ENCODE data around the gene LSS.
"Not testable (repeated sequence)": the region's sequence is repeated elsewhere in the genome, so short reads cannot be mapped to it uniquely, and the experiment has no call there.

LSS gene

DNA sequence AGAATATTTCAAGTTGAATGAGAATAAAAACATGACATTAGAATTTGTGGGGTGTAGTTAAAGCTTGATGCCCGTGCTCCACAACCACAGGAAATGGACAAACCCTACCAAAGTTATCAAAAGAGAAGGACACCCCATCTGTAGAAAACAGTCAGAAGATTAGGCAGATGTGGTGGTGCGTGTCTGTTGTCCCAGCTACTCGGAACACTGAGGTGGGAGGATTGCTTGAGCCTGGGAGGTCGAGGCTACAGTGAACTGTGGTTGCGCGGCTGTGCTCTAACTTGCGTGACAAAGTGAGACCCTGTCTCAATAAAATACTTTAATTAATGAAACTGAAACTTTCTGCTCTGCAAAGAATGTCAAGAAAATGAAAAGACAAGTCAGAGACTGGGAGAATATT lies 42.9 kb downstream of the LSS start:
- no peak for DNase-seq (ENCODE audit: low read depth)

- DNase-seq (ENCODE audit: low read depth), result peak; percentile 52
Observed at GRCh38 chr21:46184625-46185555, 43.7 kb downstream of the LSS start.

DNA sequence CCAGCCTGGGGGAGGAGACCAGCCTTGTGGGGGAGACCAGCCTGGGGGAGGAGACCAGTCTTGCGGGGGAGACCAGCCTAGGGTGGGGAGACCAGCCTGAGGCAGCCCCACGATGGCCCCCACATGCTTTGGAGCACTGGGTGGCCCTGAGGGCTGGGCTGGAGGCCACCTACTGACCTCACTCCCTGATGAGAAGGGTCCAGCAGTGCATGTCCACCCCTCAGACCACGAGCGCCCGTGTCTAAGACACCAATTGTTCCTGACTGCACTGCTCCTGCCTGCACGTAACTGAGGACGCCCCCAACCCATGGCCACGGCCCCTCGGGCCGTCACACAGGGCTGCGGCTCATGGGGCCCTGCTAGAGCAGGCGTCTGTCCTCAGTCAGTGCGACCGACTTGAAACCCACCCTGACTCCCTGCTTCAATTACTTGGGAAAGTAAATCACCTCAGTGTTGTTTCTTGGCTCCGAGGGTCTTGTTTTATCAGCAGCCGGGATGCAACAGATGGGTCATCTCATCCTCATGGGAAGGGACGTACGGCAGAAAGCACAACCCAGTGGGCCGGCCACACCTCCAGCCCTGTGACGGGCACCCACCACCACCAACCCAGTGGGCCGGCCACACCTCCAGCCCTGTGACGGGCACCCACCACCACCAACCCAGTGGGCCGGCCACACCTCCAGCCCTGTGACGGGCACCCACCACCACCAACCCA lies 44.5 kb downstream of the LSS start, which contains the start of gene SPATC1L:
Gene SPATC1L, minus strand, starts transcription at position 550 of the 715 bp plus-strand sequence. CDS start 1,643 bp downstream, outside the sequence.
- peak; percentile 35 for DNase-seq (ENCODE audit: low read depth)

- not testable (repeated sequence) for DNase-seq (ENCODE audit: low read depth)
Observed at GRCh38 chr21:46183337-46183909, 45.2 kb downstream of the LSS start.

- DNase-seq (ENCODE audit: low read depth), result no peak
Observed at GRCh38 chr21:46182548-46183336, 45.8 kb downstream of the LSS start.

DNA sequence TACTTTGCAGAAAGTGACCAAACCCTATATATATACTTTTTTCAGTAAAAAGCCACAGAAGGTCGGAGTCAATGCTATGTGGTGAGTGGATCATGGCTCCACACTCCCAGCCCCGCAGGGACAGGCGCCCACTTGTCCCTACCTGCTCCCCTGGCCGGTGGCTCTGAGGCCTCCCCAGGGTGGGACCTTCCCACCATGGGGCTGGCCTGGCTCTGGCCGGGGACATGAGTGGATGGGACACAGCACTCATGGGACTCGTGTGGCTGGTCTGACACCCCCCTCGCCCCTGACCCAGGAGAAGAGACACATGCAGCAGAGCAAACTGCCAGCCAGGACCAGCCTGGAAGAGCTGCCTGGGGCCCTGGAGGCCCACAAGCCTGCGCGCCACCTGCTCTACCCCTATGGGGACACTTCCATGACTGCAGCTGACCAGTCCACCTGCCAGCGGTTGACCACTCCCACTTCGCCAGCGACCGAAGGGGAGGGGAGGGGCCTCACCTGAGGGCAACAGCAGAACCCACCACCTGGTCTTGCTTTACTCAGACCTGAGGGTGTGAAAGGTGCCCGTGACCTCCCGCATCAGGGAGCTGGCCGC lies 46.5 kb downstream of the LSS start:
- DNase-seq (ENCODE audit: low read depth), result no peak

DNA sequence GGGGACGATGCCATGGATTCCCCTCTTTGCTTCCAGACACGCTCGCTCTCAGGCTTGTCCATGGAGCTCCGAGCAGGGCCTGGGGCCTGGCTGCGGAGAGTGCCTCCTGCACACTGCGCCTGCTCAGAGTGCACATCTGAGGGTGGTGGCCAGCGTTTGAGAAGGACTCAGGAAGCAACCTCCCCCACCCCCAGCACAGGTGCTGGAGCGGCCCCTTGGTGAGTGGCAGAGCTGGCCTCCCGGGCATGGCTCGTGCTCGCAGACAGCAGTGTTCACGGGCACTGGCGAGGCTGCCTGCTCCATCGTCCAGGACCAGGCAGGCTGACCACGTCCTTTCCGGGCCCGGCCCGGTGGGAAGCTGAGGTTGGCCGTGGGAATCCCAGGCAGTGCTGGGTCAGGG lies 47.1 kb downstream of the LSS start:
- DNase-seq (ENCODE audit: low read depth), result no peak

DNA sequence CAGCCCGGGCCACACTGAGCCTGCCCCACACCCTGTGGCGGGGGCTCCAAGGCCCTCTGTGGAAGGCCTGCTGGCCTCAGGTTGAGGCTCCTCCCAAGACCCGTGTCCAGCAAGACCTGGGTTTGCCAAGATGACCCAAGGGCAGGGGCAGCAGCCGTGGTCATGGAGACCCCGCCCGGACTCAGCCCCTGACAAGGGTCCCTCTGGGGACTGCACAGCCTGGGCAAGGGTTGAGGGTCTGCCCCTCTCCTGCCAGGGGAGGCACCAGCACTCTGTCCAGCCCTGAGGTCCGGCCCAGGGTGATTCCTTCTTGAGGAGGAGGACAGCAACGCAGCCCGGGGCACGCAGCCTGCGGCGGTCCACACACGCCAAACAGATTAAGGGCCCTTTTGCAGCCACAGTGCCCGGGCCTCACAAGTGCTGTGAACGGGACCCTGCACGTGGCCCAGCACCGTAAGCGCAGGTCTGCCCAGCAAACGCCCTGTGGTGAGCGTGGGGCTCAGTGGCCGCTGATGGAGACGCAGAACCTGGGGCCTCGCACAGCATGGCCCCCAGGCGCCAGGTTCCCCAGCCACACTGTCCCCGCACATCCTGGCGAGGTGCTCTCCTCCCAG lies 47.7 kb downstream of the LSS start:
- no peak for DNase-seq (ENCODE audit: low read depth)

DNA sequence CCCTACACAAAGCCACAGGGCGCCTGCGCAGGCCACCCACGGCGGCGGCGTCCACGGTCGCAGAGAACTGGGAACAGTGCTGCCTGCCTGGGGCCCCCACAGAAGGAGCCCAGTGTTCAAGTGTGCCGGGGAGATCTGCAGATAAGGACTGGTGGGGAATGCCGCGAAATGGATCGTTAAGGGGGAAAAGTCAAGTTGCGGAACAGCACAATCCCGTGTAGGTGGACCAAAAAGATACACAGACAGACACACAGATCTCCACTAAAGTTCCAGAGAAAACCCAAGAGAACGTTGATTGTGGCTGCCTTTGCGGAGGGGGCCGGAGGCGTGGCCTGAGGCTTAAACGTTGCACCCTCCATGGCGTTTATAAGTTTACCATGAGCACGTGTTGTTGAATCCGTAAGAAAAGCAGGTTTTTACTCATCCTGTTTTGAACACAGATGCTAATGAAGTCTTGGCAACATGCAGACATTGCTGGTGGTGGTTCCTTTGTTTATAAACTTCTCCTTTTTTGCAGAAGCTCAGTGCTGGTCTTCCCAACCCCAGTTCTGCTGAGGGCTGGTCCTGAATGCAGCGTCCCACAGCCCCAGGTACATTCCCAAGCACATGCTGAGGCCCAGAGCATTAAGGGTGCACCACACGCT lies 48.4 kb downstream of the LSS start:
- no peak for DNase-seq (ENCODE audit: low read depth)

DNA sequence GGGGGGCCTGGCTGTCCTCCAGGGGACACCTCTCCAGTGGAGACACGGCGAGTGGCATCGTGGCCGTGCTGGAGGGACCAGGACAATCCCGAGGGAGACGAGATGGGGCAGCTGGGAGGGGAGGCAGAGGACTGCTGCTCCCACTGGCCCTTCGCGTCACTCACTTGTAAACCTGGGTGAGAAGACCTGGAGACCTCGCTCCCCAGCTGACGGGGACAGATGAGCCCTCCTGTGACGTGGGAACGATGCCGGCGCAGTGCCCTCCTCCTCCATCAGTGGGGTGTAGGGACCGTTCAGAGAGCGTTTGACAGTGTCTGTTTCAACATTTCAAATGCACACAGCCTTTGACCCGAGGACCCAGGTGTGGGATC lies 48.9 kb downstream of the LSS start:
- no peak for DNase-seq (ENCODE audit: low read depth)

- no peak for DNase-seq (ENCODE audit: low read depth)
Observed at GRCh38 chr21:46178961-46179360, 49.6 kb downstream of the LSS start.

DNA sequence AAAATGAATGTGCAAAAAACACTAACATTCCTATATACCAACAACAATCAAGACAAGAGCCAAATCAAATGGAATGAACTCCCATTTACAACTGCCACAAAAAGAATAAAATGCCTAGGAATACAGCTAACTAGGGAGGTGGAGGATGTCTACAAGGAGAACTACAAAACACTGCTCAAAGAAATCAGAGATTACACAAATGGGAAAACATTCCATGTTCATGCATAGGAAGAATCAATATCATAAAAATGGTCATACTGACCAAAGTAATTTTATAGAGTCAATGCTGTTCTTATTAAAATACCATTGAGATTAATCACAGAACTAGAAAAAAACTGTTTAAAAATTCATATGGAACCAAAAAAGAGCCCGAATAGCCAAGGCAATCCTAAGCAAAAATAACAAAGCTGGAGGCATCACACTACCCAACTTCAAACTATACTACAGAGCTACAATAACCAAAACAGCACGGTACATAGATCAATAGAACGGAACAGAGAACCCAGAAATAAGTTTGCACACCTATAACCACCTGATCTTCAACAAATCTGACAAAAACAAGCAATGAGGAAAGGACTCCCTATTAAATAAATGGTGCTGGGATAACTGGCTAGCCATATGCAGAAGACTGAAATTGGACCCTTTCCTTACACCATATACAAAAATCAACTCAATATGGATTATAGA lies 52.0 kb downstream of the LSS start:
- not testable (repeated sequence) for DNase-seq (ENCODE audit: low read depth)

- no peak for DNase-seq (ENCODE audit: low read depth)
Observed at GRCh38 chr21:46173573-46173972, 55.0 kb downstream of the LSS start.

DNA sequence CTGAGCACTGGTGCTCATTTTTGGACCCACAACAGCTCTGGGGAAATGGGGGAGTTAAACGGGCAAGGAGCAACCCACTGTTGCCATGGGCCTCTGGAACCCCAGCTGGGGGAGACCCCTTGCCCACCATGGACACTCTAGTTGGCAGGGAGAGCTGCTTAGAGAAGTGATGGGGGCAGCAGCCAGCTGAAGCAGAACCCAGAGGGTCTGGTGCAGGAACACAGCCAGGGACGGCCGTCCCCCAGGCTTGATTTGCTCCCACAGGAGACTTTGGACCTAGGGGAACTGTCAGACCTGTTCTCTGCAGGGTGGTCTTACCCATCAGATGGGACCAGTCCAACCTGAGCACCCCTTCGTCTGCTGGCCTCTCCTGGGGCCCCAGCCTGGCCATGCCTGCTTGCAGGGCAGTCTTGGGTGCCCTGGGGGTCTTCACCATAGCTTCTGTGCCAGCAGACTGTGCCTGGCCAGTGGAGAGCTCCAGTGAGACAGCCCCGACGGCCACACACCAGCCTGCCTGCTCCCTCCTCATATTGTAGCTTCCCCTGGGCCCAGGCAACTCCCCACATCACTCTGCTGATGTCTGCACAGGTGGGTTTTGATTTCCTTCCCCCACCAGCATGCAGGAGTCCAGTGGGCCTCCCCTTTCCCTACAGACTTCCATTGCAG lies 55.6 kb downstream of the LSS start:
- no peak for DNase-seq (ENCODE audit: low read depth)

GRCh38 chr21:46171996-46172862 lies 56.3 kb downstream of the LSS start:
- DNase-seq (ENCODE audit: low read depth), result no peak

- DNase-seq (ENCODE audit: low read depth), result no peak
Observed at GRCh38 chr21:46171585-46171984, 57.0 kb downstream of the LSS start.

DNA sequence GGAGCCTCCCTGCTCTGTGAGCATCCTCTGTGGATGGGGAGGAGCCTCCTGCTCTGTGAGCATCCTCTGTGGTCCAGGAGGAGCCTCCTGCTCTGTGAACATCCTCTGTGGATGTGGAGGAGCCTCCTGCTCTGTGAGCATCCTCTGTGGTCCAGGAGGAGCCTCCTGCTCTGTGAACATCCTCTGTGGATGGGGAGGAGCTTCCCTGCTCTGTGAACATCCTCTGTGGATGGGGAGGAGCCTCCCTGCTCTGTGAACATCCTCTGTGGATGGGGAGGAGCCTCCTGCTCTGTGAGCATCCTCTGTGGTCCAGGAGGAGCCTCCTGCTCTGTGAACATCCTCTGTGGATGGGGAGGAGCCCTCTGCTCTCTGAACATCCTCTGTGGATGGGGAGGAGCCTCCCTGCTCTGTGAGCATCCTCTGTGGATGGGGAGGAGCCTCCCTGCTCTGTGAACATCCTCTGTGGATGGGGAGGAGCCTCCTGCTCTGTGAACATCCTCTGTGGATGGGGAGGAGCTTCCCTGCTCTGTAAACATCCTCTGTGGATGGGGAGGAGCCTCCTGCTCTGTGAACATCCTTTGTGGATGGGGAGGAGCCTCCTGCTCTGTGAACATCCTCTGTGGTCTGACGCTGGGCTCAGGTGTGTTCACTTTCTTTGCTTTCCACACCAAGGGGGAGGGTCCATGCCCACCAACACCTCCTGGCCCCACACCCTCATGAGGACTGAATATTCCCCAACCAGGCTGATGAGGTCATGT lies 58.0 kb downstream of the LSS start:
- not testable (repeated sequence) for DNase-seq (ENCODE audit: low read depth)

Measured in stimulated activated CD4-positive, alpha-beta T cell treated with anti-CD3 and anti-CD28 coated beads, Interleukin-2, amount 100 ng/mL, for 4 hours (primary cell).